GM12878 (cell line): ENCODE measurements around the gene HAUS1. TPM values are rescaled to one million over a fixed set of nuclear protein-coding genes. Genes with fewer than 3 reads are reported as not detected.

ENCODE experiments used
- ATAC-seq: fragments of 200-7000 bp; cut with Tn5 transposase; 3 replicates; pipeline ENCODE4 v1.9.1; 2020; ENCODE audit warnings: mild to moderate bottlenecking, moderate library complexity
- BruUV-seq: library from RNA; stranded (reverse); fragments of 400-500 nt; replicated peaks from 2 replicates; lab custom pipeline; 2021; lab: Mats Ljungman, UMichigan
- CTCF ChIA-PET: fragments of 300-600 bp; sonication (Branson Sonifier 250); formaldehyde crosslinking; extraction: SDS; loops from one replicate; lab custom pipeline; 2021; ENCODE audit warnings: inconsistent platforms; lab: Yijun Ruan, JAX
- POLR2A ChIA-PET: fragments of 350-600 bp; formaldehyde crosslinking; extraction: SDS; loops from one replicate; lab custom pipeline; 2021; ENCODE audit warnings: inconsistent platforms; lab: Charles Lee
- RAD21 ChIA-PET: fragments of 300-600 bp; sonication (Branson Sonifier 250); formaldehyde crosslinking; loops from one replicate; lab custom pipeline; 2023; ENCODE audit warnings: antibody characterized with exemption; ENCODE audit not compliant: unreplicated experiment; lab: Charles Lee
- SMC1A ChIA-PET: fragments of 300-600 bp; sonication (Branson Sonifier 250); formaldehyde crosslinking; loops from one replicate; lab custom pipeline; 2023; ENCODE audit not compliant: unreplicated experiment, uncharacterized antibody; lab: Charles Lee
- DNase-seq: peaks from one replicate; pipeline ENCODE4 v3.0.0-alpha.2; 2011; ENCODE audit warnings: low read depth, low spot score
- FAIRE-seq: peaks from 3 replicates; lab custom pipeline; 2011; peaks lifted over from hg19 to GRCh38; lab: Jason Lieb, UNC
- H2AFZ ChIP-seq: 2 replicates; pipeline ENCODE4 v1.6.0; 2011; ENCODE audit warnings: low read depth, low read length, control low read depth; ENCODE audit not compliant: control insufficient read depth
- H3K27ac ChIP-seq: 2 replicates; pipeline ENCODE4 v1.5.1; 2011; ENCODE audit warnings: control low read depth; ENCODE audit not compliant: control insufficient read depth, insufficient read depth
- H3K27me3 ChIP-seq, 2 experiments: replicated peaks in 1 of 2; 2 replicates each; pipeline versions ENCODE4 v1.6.0 to v1.6.1; 2011; ENCODE audit warnings: low read length in 1 of 2; ENCODE audit not compliant: control insufficient read depth in 2 of 2, insufficient read depth in 2 of 2
- H3K36me3 ChIP-seq, 2 experiments: 2 replicates each; pipeline ENCODE4 v1.5.1; 2011; ENCODE audit warnings: low read length in 1 of 2; ENCODE audit not compliant: control insufficient read depth in 2 of 2, insufficient read depth in 2 of 2
- H3K4me1 ChIP-seq: 2 replicates; pipeline ENCODE4 v1.6.1; 2011; ENCODE audit warnings: mild to moderate bottlenecking, low read length, moderate library complexity, mixed read lengths; ENCODE audit not compliant: control insufficient read depth, insufficient read depth
- H3K4me2 ChIP-seq: 2 replicates; pipeline ENCODE4 v1.6.0; 2011; ENCODE audit warnings: control low read depth; ENCODE audit not compliant: control insufficient read depth, insufficient read depth
- H3K4me3 ChIP-seq: fragments of 200-600 bp; sonication (generic); 2 replicates; pipeline ENCODE4 v1.5.1; 2016
- H3K79me2 ChIP-seq: 2 replicates; pipeline ENCODE4 v1.6.0; 2011; ENCODE audit warnings: low read length; ENCODE audit not compliant: control insufficient read depth, insufficient read depth
- H3K9ac ChIP-seq: 2 replicates; pipeline ENCODE4 v1.8.0; 2011; ENCODE audit warnings: low read length, control low read depth, mixed read lengths; ENCODE audit not compliant: control insufficient read depth, insufficient read depth
- H3K9me3 ChIP-seq: replicated peaks from 3 replicates; pipeline ENCODE4 v1.5.1; 2011; ENCODE audit warnings: mild to moderate bottlenecking, low read length; ENCODE audit not compliant: control insufficient read depth, insufficient read depth
- H4K20me1 ChIP-seq: 2 replicates; pipeline ENCODE4 v1.6.0; 2011; ENCODE audit not compliant: control insufficient read depth, insufficient read depth
- HDGF ChIP-seq: fragments of 450-650 bp; IDR thresholded peaks from 2 replicates; pipeline ENCODE4 v1.6.1; 2016; ENCODE audit warnings: antibody characterized with exemption
- IKZF1 ChIP-seq: fragments of 450-650 bp; conservative IDR thresholded peaks from 2 replicates; pipeline ENCODE4 v1.6.1; 2017; ENCODE audit warnings: antibody characterized with exemption, mild to moderate bottlenecking
- IKZF2 ChIP-seq, 2 experiments: fragments of 450-650 bp; IDR thresholded peaks; 2 replicates each; pipeline ENCODE4 v1.6.1; 2017; ENCODE audit warnings: mild to moderate bottlenecking in 2 of 2, moderate library complexity in 2 of 2
- MYC ChIP-seq: IDR thresholded peaks from 2 replicates; pipeline ENCODE4 v1.6.1; 2011; ENCODE audit warnings: mild to moderate bottlenecking, low read length, moderate library complexity, inconsistent platforms; ENCODE audit not compliant: insufficient read depth, insufficient replicate concordance, insufficient read length, severe bottlenecking
- NR2C2 ChIP-seq: IDR thresholded peaks from 2 replicates; pipeline ENCODE4 v1.6.1; 2011; ENCODE audit warnings: borderline replicate concordance, low read depth; ENCODE audit not compliant: control insufficient read depth, insufficient read length
- POLR2AphosphoS5 ChIP-seq: IDR thresholded peaks from 2 replicates; pipeline ENCODE4 v1.6.1; 2011; ENCODE audit warnings: mild to moderate bottlenecking, low read length, inconsistent platforms
- RAD51 ChIP-seq: fragments of 450-650 bp; IDR thresholded peaks from 2 replicates; pipeline ENCODE4 v1.6.1; 2016; ENCODE audit warnings: moderate library complexity, mild to moderate bottlenecking, inconsistent platforms
- RCOR1 ChIP-seq: conservative IDR thresholded peaks from 2 replicates; pipeline ENCODE4 v1.6.1; 2012; ENCODE audit warnings: low read depth, low read length, improper control_type of control experiment
- SIX5 ChIP-seq: IDR thresholded peaks from 2 replicates; pipeline ENCODE4 v1.6.1; 2011; ENCODE audit warnings: mild to moderate bottlenecking, low read depth, low read length, moderate library complexity; ENCODE audit not compliant: severe bottlenecking
- SPI1 ChIP-seq: IDR thresholded peaks from 2 replicates; pipeline ENCODE4 v1.6.1; 2011; ENCODE audit warnings: low read depth, mild to moderate bottlenecking, low read length, moderate library complexity, borderline replicate concordance; ENCODE audit not compliant: insufficient read depth
- SRF ChIP-seq, 2 experiments: IDR thresholded peaks; 2 replicates each; pipeline ENCODE4 v1.6.1; 2011; ENCODE audit warnings: low read depth in 2 of 2, low read length in 2 of 2, mild to moderate bottlenecking in 1 of 2, moderate library complexity in 1 of 2
- TBL1XR1 ChIP-seq: IDR thresholded peaks from 2 replicates; pipeline ENCODE4 v1.6.1; 2012; ENCODE audit warnings: low read depth, low read length, improper control_type of control experiment
- TCF7 ChIP-seq: IDR thresholded peaks from 2 replicates; pipeline ENCODE4 v1.6.1; 2014; ENCODE audit warnings: antibody characterized with exemption, borderline replicate concordance
- ZBTB4 ChIP-seq: fragments of 450-650 bp; formaldehyde crosslinking; IDR thresholded peaks from 2 replicates; pipeline ENCODE4 v1.4.0; 2022; ENCODE audit warnings: mild to moderate bottlenecking, moderate library complexity
- ZNF384 ChIP-seq: IDR thresholded peaks from 2 replicates; pipeline ENCODE4 v1.6.1; 2012; ENCODE audit warnings: low read depth, mild to moderate bottlenecking, low read length, improper control_type of control experiment, borderline replicate concordance
- ZNF687 ChIP-seq: fragments of 450-650 bp; IDR thresholded peaks from 2 replicates; pipeline ENCODE4 v1.6.1; 2017; ENCODE audit warnings: mild to moderate bottlenecking, moderate library complexity
- WGBS: methylation state at CpG from one replicate; pipeline ENCODE4 v1.1.6; 2016; ENCODE audit warnings: low lambda C conversion rate; ENCODE audit not compliant: insufficient replicate concordance, insufficient coverage; ENCODE audit errors: missing lambda C conversion rate; 5-methylcytosine and 5-hydroxymethylcytosine counted together
- in situ Hi-C: fragments of 300-500 bp; cut with MboI; formaldehyde crosslinking; loops from 9 replicates; pipeline ENCODE4 v1.14.3; 2018; ENCODE audit warnings: mixed read lengths
- intact Hi-C: fragments of 100-400 bp; cut with micrococcal nuclease; formaldehyde crosslinking; loops from one replicate; pipeline ENCODE4 v1.14.2; 2022; ENCODE audit not compliant: unreplicated experiment
- polyA plus RNA-seq, 11 experiments: library from polyadenylated mRNA; depleted of rRNA in 4 of 11; unstranded in 6 of 11; stranded (reverse) in 5 of 11; fragments of >200 nt; fragmentation: Nextera tagmentation in 4 of 11; fragmentation: Illumina TruSeq in 1 of 11; extraction: Ambion mirVana in 4 of 11; extraction: Trizol in 1 of 11; gene quantifications; 1 replicate in 1 of 11; 2 replicates in 10 of 11; pipeline versions ENCODE4 v1.2.1 to v1.2.3, GENCODE V29; 2011 to 2016; ENCODE audit warnings: inconsistent platforms in 2 of 11, missing spikeins in 2 of 11, low read depth in 1 of 11
- total RNA-seq, 4 experiments: library from RNA; depleted of rRNA in 3 of 4; stranded (reverse); fragments of >200 nt in 3 of 4; fragmentation: Illumina TruSeq in 1 of 4; extraction: Trizol in 1 of 4; gene quantifications; 2 replicates each; pipeline versions ENCODE4 v1.2.1 to v1.2.3, GENCODE V29; 2013 to 2021

HAUS1 gene
- total and polyA plus RNA-seq, 10 of the 15 experiments (the other 5 are each of a cell fraction or from before 2014, with no cell fraction given), result 41.2 to 182 (median 91.9) TPM

GRCh38 chr18:46096651-46097300 is 7.4 kb upstream of the HAUS1 start:
- DNase-seq (no peak), FAIRE-seq (no peak), ATAC-seq (peak; percentile 41)
- ChIA-PET POLR2A (interaction anchor here (0.6 to 2.4 kb wide), 8 partner anchors 10 to 1255 kb away, joined by 3 to 9 read pairs (median 3); no protein-coding TSS in a partner anchor), RAD21 (interaction anchor here (0.6 to 1.3 kb wide), 3 partner anchors 23 to 218 kb away, joined by 3 to 5 read pairs (median 4); no protein-coding TSS in a partner anchor), SMC1A (interaction anchor here (0.6 to 1.6 kb wide), 4 partner anchors 17 to 205 kb away, joined by 3 to 6 read pairs (median 4); a partner anchor contains a TSS), CTCF (interaction anchor here (0.6 to 1.2 kb wide), 3 partner anchors 23 to 752 kb away, joined by 4 read pairs; no protein-coding TSS in a partner anchor)
- Histone ChIP-seq H3K9me3 (no peaks in the 10 kb centered on the region; the same call in 2 of the 3 replicates), H3K9ac (peak overlapping the region; percentile 69), H3K4me1 (no peaks in the 10 kb centered on the region; the same call in 1 of the 2 replicates), H2AFZ (no peak overlapping the region), H3K27ac (peak overlapping the region; percentile 89), H3K79me2 (peaks cover 55% of the 10 kb centered on the region), H4K20me1 (peaks cover 2% of the 10 kb centered on the region; the same call in 1 of the 2 replicates), H3K4me3 (peak overlapping the region; percentile 77), H3K36me3 (peaks cover 0 to 18% of the 10 kb centered on the region in 2 experiments; a peak in 2 of 4 replicates), H3K4me2 (peak overlapping the region; percentile 66), H3K27me3 (no peaks in the 10 kb centered on the region)
- in situ Hi-C loops (no loop called here), intact Hi-C loops (no loop called here)
- BruUV-seq, result TSS peak; percentile 79
- 6% methylated on average over 22 of the region's 22 CpGs for WGBS
- no peak for TF ChIP-seq IKZF2 (IDR thresholded peaks at IDR 0.05)
- no peak for TF ChIP-seq SPI1
- TF ChIP-seq NR2C2, result no peak
- no peak for TF ChIP-seq MYC
- peak; percentile 24; the same call in 1 of the 2 replicates for TF ChIP-seq ZNF384
- TF ChIP-seq ZNF687, result no peak
- TF ChIP-seq TCF7, result no peak
- TF ChIP-seq HDGF, result no peak
- TF ChIP-seq TBL1XR1, result no peak
- TF ChIP-seq RAD51, result no peak
- TF ChIP-seq POLR2AphosphoS5, result 0 out of 2 replicates have a peak, but pooled peaks have one; percentile 15
- no peak for TF ChIP-seq ZBTB4
- no peak for TF ChIP-seq RCOR1
- no peak for TF ChIP-seq SRF (IDR thresholded peaks at IDR 0.05; ENCODE audit: low read depth in 2 of 2, low read length in 2 of 2)
- TF ChIP-seq IKZF1, result no peak
- no peak for TF ChIP-seq SIX5
